Sciatic nerve (tissue), 2 donors: ENCODE data around the gene FAM53A. TPM values are rescaled to one million over a fixed set of nuclear protein-coding genes. Genes with fewer than 3 reads are reported as not detected.

Source experiments
- ATAC-seq: fragments of 200-7000 bp; cut with Tn5 transposase; one replicate; pipeline ENCODE4 v1.9.1; 2020; ENCODE audit warnings: mild to moderate bottlenecking, moderate library complexity
- DNase-seq: peaks from one replicate; pipeline ENCODE4 v3.0.0-alpha.2; 2020; ENCODE audit warnings: low spot score
- intact Hi-C: fragments of 100-400 bp; cut with DNase I; formaldehyde crosslinking; loops from one replicate; pipeline ENCODE4 v1.14.2; 2022
- total RNA-seq: library from RNA; stranded (reverse); fragmentation: NEBNext Ultra II Directional; extraction: Animal tissue kit (Norgen Biotek cat#: 25700); gene quantifications from one replicate; pipeline ENCODE4 v1.2.1, GENCODE V29; 2021
- donor health status: DM: no; HTN: no; CAD: no.
- donor health status: DM: no; HTN: no; CAD: no.

The FAM53A gene
- total RNA-seq, 1 donor from 2014 or later = 1.9 TPM

DNA sequence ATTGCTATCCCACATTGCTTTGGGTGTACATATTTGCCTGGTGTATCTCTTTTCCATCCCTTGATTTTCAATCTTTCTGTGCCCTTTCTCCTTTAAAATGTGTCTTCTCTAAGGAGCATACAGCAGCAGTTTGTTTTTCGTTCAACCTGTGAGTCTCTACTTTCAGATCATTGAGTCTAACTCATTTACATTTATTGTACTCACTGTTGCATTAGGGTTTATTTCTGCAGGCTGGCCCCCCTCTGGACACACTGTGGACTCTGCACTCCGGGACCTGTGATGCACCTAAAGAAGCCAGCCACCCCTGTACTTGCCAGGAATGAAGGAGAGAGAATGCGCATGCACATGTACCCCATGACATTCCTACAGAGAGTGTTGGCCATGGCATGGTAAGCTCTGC lies 93.0 kb downstream of the FAM53A start:
- intact Hi-C loops = no loop called here
- DNase-seq = no peak
- no peak for ATAC-seq

DNA sequence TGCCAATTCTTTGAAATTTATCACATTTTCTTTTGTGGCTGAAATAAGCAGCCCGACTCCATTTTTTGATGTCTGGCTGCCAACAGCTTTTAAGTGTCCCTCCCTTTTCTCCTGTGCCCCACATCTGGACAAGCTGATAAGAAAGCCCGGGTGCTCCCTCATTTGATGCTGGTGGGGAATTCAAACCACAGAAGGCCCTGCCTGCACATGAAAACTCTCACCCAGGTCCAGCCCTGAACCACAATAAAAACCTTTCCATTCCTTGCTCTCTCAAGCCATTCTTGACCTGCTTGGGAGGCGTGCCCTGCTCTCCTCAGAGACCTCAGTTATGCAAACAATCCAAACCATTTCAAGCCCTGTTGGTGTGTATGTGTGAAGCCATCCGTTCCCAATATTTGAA lies 93.9 kb downstream of the FAM53A start:
- intact Hi-C loops = no loop called here
- DNase-seq = no peak
- ATAC-seq = no peak

Other genes with a start within 250 kb of the FAM53A start
- 23.2 TPM for gene SLBP, start 28.0 kb upstream of the FAM53A start, total RNA-seq
- 24.1 TPM for gene TMEM129, start 37.0 kb upstream of the FAM53A start, total RNA-seq
- 9.9 TPM for gene TACC3, start 37.2 kb upstream of the FAM53A start, total RNA-seq
- 5.4 TPM for gene FGFR3, start 109.0 kb upstream of the FAM53A start, total RNA-seq
- 37.9 TPM for gene LETM1, start 171.8 kb upstream of the FAM53A start, total RNA-seq
- 51.4 TPM for gene NSD2, start 187.1 kb upstream of the FAM53A start, total RNA-seq